Brain pericyte (primary cell): ENCODE results near the gene COL4A6.

Experiments used
- DNase-seq: peaks from one replicate; pipeline ENCODE4 v3.0.0-alpha.2; 2012; ENCODE audit warnings: low read depth, low spot score

Gene COL4A6

GRCh38 chrX:108216919-108217571 is 221.2 kb downstream of the COL4A6 start:
- DNase-seq, result no peak

- DNase-seq, result no peak
Observed at GRCh38 chrX:108216405-108216804, 221.8 kb downstream of the COL4A6 start.

DNA sequence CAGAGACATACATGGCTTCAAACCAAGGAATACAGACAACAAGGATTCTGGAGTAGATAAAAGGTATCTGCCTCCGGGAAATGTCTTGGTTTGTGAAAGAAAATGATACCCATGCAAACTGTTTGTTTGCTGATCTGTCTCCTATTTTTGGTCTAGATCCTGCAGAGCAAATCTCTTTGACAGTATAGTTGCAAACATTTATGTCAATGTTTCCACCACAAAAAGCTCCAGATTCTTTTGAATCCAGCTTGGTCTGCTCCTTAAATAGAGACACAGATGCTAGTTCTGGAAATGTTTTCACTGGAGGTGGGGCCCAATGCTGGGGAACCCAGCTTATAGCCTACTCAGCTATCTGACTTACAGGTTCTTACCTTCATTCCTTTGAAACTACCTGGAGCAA is 226.9 kb downstream of the COL4A6 start:
- no peak for DNase-seq

GRCh38 chrX:108209006-108209554 is 229.1 kb downstream of the COL4A6 start:
- no peak for DNase-seq

DNA sequence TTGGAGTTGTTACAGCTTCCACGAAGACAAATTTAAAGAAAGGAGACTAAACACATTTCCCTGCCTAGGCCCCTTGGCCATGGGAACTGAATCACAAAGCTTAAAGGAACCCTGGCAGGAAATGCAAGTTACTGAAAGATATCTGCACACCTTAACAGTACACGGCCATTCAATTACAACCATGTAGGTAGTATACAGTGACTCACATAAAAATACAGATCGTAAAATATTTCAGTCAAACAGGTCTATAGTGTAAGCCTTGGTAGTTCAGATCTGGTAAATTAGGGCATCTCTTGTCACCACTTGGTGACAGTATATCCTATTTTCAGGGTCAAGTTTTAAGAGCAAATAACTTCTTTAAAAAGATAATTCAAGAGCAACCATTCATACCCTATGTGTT is 234.7 kb downstream of the COL4A6 start:
- DNase-seq, result no peak

DNA sequence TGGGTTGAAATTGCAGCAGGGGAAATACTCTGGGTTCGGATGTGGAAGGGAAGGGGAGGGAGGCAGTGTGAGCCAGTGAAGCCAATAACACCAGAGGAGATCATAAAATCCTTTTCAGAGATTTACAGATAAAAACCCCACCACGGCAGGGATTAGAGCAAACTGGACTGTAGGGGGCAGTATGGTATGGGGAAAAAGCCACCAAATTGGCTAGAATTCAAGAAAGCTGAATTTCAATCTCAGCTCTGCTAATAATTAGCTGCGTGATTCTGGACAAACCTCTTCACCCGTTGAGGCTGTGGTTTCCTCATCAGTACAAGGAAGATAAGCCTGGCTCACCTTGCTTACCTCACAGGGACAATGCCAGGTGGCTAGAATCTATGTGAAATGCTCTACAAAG is 238.5 kb downstream of the COL4A6 start:
- no peak for DNase-seq

GRCh38 chrX:108199041-108199440 is 239.2 kb downstream of the COL4A6 start:
- DNase-seq, result no peak

DNA sequence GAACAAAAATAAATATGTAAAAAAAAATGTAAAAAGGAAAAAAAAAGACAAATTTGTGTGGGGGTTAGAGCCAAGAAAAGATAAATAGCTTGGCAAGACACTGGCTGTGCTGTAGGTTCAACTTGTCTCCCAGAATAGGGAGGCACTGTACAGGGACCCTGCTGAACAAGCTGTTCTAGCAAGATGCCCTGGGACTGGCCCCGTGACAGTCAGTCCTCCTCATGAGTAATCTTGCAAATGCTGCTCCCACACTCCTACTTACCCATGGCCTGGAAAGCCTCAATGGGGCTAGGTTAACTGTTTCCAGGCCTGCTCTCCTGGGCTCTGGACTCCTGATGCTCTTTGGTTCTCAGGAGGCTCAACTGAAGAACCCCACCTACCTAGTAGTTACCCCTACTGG is 239.8 kb downstream of the COL4A6 start:
- DNase-seq, result no peak

GRCh38 chrX:108186811-108187210 is 251.4 kb downstream of the COL4A6 start:
- no peak for DNase-seq

- no peak for DNase-seq
Observed at GRCh38 chrX:108178143-108178498, 260.1 kb downstream of the COL4A6 start.

DNA sequence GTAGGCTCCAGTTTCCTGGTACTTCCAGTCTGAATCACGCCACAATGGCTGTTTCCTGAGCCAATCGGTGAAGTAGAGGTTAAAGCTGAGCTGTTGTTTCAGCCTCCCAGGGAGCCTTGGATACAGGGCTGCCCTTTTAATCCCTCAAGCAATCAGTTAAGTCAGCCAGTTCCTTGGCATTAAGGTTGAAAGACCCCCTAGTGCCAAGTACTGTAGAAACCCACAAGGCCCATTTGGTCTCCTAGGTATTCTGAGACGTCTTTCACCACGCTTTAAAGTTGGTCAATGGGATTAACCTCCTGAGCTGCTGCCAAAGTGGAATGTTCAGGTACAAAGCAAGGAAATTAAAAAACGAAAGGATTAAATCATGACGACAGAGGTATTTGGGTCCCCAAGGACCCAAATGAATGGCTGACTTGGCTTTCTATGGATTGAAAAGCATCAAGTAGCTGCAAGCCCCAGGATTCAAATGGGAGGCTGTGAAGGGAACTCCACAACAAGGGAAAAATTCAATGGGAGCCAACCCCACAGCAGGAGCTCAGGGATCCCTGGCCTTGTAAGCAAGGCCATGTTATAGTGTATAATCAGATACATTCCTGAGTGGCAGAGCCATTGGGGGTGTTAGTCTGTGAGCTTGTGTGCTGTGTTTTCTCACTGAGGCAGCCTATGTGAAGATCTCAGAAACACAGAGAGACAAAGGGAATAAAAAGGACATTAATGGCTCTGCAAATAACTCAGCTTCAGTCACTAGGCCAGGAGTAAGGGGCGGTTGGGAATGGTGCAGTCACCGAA is 260.7 kb downstream of the COL4A6 start:
- DNase-seq, result no peak

- no peak for DNase-seq
Observed at GRCh38 chrX:108173874-108174273, 264.3 kb downstream of the COL4A6 start.

- no peak for DNase-seq
Observed at GRCh38 chrX:108171671-108172070, 266.6 kb downstream of the COL4A6 start.

GRCh38 chrX:108169768-108170167 is 268.5 kb downstream of the COL4A6 start:
- no peak for DNase-seq

DNA sequence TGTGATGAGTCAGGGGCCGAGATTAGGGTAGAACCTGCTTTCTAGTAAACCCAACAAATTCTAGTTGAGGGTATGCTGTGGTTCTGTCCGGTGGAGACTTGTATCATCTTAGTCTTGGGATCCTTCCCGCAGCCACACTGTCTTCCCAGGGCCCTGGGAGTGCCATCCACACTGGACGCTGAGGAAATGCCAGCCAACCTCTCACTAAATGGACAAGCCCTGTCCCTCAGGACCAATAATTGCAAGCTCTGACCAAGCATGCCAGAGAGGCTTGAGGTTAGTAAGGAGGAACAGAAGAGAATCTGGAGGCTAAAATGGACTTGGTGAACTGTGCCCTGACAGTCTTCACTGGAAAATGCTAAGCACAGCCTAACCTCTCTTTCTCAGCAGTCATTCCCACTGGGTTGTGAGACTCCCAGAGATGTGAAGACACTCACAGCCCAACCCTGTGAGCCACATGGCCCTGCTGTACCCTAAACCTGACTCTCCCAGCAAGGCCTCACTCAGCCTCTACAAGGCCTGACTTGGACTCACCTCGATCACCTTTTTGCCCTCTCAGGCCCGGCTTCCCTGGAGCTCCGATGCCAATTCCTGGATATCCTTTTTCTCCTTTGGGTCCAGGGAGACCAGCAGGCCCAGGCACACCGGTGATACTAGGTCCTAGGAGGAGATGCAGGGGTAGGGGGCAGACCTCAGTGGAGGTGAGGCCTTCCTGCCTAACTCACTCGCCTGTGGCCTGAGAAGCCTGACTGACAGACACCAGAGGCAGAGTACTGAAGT is 269.1 kb downstream of the COL4A6 start:
- DNase-seq, result no peak

GRCh38 chrX:108167211-108167872 is 270.9 kb downstream of the COL4A6 start:
- DNase-seq, result no peak

- DNase-seq, result no peak
Observed at GRCh38 chrX:108165383-108166111, 272.7 kb downstream of the COL4A6 start.

DNA sequence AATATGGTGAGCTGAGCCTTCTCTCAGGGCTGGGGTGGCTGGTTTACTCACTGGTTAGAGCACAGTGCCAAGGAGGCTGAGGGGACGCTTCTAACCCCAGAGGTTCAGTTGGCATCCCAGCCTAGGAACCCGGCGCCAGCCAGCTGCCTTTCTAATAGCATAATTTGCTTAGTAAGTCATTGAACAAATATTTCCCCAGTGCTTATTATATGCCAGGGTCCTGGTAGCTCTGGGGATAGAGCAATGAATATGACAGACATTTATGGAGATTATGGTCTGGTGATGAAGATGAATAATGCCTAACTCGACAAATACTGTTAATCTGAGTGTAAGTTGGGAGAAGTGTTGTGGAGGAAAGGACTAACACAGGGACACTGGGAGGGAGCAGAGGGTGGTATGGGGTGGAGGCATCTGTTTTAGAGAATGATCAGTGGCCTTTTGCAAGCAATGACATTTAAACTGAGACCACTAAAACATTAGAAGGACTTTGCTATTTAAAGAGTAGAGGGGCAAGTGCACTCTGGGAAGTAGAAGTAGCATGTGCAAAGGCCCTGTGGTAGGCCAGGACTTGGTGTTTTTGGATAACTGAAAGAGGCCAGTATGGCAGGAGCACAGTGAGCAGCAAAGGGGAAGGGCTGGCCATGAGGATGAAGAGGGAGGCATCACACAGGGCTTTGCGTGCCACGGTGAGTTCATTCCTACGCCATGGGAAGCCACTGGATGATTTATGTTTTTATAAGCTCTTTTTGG is 274.7 kb downstream of the COL4A6 start:
- no peak for DNase-seq

- no peak for DNase-seq
Observed at GRCh38 chrX:108162265-108162664, 276.0 kb downstream of the COL4A6 start.

DNA sequence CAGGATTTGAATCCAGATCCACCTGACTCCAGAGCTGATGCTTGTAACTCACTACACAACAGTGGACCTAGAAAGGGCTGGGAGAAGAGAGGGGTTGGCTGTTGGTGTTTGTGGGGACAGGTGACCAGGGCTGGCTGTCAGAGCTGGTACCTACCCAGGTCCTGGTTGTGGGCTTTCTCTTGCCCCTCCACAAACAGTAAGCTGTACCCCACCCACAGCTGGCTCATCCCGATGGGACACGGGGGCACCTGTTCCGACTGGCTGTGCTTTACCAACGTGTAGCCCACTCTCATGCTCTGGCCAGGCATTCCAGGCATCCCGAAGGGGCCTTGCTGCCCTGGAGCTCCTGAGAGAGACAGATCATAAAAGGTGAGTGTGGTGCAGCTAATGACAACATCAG is 277.9 kb downstream of the COL4A6 start:
- no peak for DNase-seq
